IPS DF 6.9 (cell line): ENCODE measurements around the gene GFAP.

Experiments used
- DNase-seq: peaks from one replicate; pipeline ENCODE4 v3.0.0-alpha.2; 2013; ENCODE audit warnings: low read depth, low spot score
- H3K27ac ChIP-seq: one replicate; pipeline ENCODE4 v1.5.1; 2013; ENCODE audit warnings: low read length, control low read depth
- H3K27me3 ChIP-seq: 2 replicates; pipeline ENCODE4 v1.6.1; 2013; ENCODE audit warnings: mild to moderate bottlenecking, low read length; ENCODE audit not compliant: control insufficient read depth, insufficient read depth
- H3K36me3 ChIP-seq: 2 replicates; pipeline ENCODE4 v1.6.1; 2013; ENCODE audit warnings: low read length; ENCODE audit not compliant: control insufficient read depth, insufficient read depth
- H3K4me1 ChIP-seq: 2 replicates; pipeline ENCODE4 v1.6.1; 2013; ENCODE audit warnings: low read length; ENCODE audit not compliant: control insufficient read depth, insufficient read depth
- H3K4me3 ChIP-seq: 2 replicates; pipeline ENCODE4 v1.5.1; 2013; ENCODE audit warnings: mild to moderate bottlenecking, low read length
- H3K9me3 ChIP-seq: 2 replicates; pipeline ENCODE4 v1.6.1; 2013; ENCODE audit warnings: low read length, inconsistent platforms; ENCODE audit not compliant: control insufficient read depth, insufficient read depth
- WGBS: extraction: QIAGEN DNeasy Blood & Tissue Kit; methylation state at CpG from one replicate; pipeline ENCODE4 v1.1.7; 2013; ENCODE audit warnings: mixed read lengths, missing lambda C conversion rate; ENCODE audit not compliant: insufficient read length, insufficient coverage; 5-methylcytosine and 5-hydroxymethylcytosine counted together

GFAP gene

GRCh38 chr17:44879376-44879775 lies 35.9 kb downstream of the GFAP start:
- Histone ChIP-seq H3K4me1 (no peaks in the 10 kb centered on the region), H3K36me3 (peaks cover 18% of the 10 kb centered on the region; the same call in 1 of the 2 replicates), H3K9me3 (no peaks in the 10 kb centered on the region), H3K27ac (no peak overlapping the region), H3K4me3 (no peak overlapping the region), H3K27me3 (no peaks in the 10 kb centered on the region)
- DNase-seq: no peak
- no CpG with 5 or more reads among the region's 6 CpGs for WGBS

DNA sequence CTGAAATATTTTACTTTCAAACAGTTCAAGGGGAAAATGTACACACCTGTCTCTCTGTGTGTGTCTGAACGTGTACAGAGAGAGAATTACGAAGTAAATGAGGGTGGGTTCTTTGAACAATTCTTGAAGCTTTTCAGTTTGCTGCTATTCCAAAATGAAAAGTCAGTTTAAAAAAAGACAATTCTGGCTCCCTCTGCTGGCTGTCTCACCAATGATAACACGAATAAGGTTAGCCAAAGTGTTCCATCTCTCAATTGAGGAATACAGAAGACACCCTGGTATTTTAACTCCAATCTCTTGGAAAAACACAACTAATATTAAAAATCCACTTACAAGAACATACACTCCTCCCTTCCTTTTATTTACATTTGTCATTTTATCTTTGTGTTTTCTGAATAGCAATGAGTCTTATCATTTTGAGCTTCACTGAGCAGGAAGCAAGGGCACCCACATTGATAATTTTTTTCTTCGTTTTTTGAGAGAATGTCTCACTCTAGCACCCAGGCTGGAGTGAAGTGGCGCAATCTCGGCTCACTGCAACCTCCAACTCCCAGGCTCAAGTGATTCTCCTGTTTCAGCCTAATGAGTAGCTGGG lies 36.6 kb downstream of the GFAP start:
- Histone ChIP-seq H3K36me3 (peaks cover 18% of the 10 kb centered on the region; the same call in 1 of the 2 replicates), H3K9me3 (no peaks in the 10 kb centered on the region), H3K27me3 (no peaks in the 10 kb centered on the region), H3K27ac (no peak overlapping the region), H3K4me1 (no peaks in the 10 kb centered on the region), H3K4me3 (no peak overlapping the region)
- DNase-seq: no peak
- WGBS: no CpG with 5 or more reads among the region's 6 CpGs

DNA sequence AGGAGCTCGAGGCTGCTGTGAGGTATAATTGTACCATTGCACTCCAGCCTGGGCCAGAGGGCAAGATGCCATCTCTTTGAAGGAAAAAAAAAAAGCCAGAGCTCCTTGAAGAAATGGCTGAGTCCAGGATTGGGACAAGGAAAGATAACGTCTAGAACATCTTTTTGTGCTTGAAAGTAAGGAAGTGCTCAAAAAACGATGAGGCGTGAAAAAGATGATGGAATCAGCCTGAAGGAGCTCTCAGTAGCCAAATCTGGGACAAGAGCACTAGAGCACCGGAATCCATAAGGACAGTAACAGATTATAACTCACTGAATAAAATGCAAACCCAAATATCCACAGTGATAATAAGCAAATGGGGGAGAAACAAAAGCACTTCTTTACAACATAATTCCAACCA lies 38.2 kb downstream of the GFAP start:
- no peaks in the 10 kb centered on the region for H3K9me3 ChIP-seq
- H3K27me3 ChIP-seq: no peaks in the 10 kb centered on the region
- no peaks in the 10 kb centered on the region for H3K4me1 ChIP-seq
- WGBS: no CpG with 5 or more reads among the region's 5 CpGs
- peaks cover 17% of the 10 kb centered on the region; the same call in 1 of the 2 replicates for H3K36me3 ChIP-seq
- no peak for DNase-seq
- no peak overlapping the region for H3K4me3 ChIP-seq
- no peak overlapping the region for H3K27ac ChIP-seq

DNA sequence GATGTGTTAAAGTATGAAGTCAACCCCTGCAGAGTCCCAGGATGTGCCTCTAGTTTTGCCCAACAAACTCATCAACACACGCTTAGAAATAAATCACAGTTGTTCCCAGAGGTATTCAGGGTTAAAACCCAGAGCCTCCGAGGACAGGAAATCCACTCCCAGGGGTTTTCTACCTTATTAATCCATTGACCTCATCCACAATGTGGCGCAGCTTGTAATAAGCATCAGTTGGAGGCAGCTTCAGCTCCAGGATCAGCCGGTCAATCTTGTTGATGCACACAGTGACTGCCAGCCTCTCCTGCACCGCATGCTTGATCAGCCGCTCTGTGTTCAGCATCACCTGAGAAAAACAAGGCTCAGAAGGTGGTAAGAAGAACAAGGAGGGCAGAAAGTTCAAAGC lies 39.5 kb downstream of the GFAP start:
- WGBS: no CpG with 5 or more reads among the region's 6 CpGs
- Histone ChIP-seq H3K4me1 (no peaks in the 10 kb centered on the region), H3K27me3 (no peaks in the 10 kb centered on the region), H3K36me3 (peaks cover 13% of the 10 kb centered on the region; the same call in 1 of the 2 replicates), H3K4me3 (no peak overlapping the region), H3K9me3 (no peaks in the 10 kb centered on the region), H3K27ac (no peak overlapping the region)
- DNase-seq: no peak

DNA sequence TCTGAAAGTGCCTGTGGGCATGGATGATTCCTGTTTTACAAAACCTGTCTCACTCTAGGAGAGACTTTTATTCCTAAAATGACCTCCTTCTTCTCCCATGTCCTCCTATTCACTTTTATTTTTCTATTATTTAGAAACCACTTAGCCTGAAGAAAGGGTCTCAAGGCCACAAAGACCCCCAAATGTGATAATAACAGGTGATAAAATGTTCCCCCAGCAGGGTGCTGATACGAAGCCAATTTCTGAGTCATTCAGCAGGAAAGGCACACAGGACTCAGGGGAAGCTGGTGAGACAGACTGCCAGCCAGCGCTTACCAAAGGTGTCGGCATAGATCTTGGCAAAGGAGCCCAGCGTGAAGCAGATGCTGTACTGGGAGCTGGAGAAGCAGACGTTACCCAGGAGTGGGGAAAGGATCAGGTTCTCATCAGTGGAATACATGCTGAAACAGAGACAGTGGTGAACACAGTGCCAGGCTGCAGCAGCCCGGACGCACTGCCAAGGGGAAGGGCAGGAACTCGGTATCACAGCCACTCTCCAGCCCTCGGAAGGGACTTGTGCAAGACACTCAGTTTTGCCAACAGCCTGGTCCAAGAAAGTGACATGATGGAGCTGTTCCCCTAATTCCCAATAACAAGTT lies 43.0 kb downstream of the GFAP start:
- no peak overlapping the region for H3K4me3 ChIP-seq
- H3K9me3 ChIP-seq: no peaks in the 10 kb centered on the region
- no CpG with 5 or more reads among the region's 9 CpGs for WGBS
- no peaks in the 10 kb centered on the region for H3K4me1 ChIP-seq
- peaks cover 11% of the 10 kb centered on the region; the same call in 1 of the 2 replicates for H3K36me3 ChIP-seq
- no peaks in the 10 kb centered on the region for H3K27me3 ChIP-seq
- no peak for DNase-seq
- no peak overlapping the region for H3K27ac ChIP-seq

GRCh38 chr17:44871556-44871955 lies 43.7 kb downstream of the GFAP start:
- Histone ChIP-seq H3K36me3 (peaks cover 11% of the 10 kb centered on the region; the same call in 1 of the 2 replicates), H3K4me1 (no peaks in the 10 kb centered on the region), H3K9me3 (no peaks in the 10 kb centered on the region), H3K27ac (no peak overlapping the region), H3K27me3 (no peaks in the 10 kb centered on the region), H3K4me3 (no peak overlapping the region)
- no peak for DNase-seq
- no CpG with 5 or more reads among the region's 12 CpGs for WGBS

GRCh38 chr17:44867841-44868240 lies 47.5 kb downstream of the GFAP start:
- no CpG with 5 or more reads among the region's 3 CpGs for WGBS
- Histone ChIP-seq H3K36me3 (peaks cover 20% of the 10 kb centered on the region), H3K27ac (no peak overlapping the region)

DNA sequence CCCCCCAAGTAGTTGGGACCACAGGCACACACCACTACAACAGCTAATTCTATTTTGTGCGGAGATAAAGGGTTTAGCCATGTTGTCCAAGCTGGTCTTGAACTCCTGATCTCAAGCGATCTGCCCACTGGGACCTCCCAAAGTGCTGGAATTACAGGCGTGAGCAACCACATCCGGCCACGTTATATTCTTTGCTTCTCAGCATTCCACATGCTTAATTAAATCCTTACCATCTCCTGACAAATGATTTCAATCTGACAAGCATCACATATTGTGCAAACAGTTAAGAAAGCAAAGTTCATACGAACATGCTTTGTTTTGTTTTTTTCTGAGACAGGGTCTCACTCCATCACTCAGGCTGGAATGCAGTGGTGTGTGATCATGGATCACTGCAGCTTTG lies 49.4 kb downstream of the GFAP start:
- no peak overlapping the region for H3K4me3 ChIP-seq
- H3K4me1 ChIP-seq: no peaks in the 10 kb centered on the region
- H3K9me3 ChIP-seq: no peaks in the 10 kb centered on the region
- DNase-seq: no peak
- H3K27me3 ChIP-seq: no peaks in the 10 kb centered on the region
- WGBS: no CpG with 5 or more reads among the region's 6 CpGs
- no peak overlapping the region for H3K27ac ChIP-seq
- peaks cover 24% of the 10 kb centered on the region for H3K36me3 ChIP-seq

More at GRCh38 chr17:44867841-44868240, 47.5 kb downstream of the GFAP start:
- no peaks in the 10 kb centered on the region for H3K9me3 ChIP-seq
- no peaks in the 10 kb centered on the region for H3K27me3 ChIP-seq
- no peak for DNase-seq
- no peak overlapping the region for H3K4me3 ChIP-seq
- no peaks in the 10 kb centered on the region for H3K4me1 ChIP-seq

DNA sequence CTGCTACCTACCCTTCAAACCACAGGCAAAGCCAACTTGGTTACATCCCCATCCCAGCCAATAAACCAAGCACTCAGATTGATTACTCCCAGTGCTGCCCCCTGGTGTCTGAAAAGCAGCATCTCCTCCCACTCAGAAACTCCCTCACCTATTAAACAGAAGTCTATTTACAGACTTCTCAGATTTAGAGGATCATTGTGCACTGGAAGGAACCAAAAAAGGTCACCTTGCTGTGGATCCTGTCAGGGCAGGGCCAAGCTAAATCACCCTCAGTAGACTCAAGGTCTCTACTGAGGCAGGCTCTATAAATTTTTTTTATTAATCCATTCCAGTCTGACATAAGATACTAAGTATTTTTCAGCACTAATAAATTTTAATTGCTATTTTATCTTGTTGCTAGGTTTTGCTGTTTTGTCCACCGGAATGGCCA lies 50.1 kb downstream of the GFAP start:
- no peak overlapping the region for H3K4me3 ChIP-seq
- no peaks in the 10 kb centered on the region for H3K9me3 ChIP-seq
- WGBS: no CpG with 5 or more reads among the region's 1 CpG
- no peak overlapping the region for H3K27ac ChIP-seq
- no peaks in the 10 kb centered on the region for H3K27me3 ChIP-seq
- H3K4me1 ChIP-seq: no peaks in the 10 kb centered on the region
- DNase-seq: peak; percentile 63
- peaks cover 26% of the 10 kb centered on the region for H3K36me3 ChIP-seq

DNA sequence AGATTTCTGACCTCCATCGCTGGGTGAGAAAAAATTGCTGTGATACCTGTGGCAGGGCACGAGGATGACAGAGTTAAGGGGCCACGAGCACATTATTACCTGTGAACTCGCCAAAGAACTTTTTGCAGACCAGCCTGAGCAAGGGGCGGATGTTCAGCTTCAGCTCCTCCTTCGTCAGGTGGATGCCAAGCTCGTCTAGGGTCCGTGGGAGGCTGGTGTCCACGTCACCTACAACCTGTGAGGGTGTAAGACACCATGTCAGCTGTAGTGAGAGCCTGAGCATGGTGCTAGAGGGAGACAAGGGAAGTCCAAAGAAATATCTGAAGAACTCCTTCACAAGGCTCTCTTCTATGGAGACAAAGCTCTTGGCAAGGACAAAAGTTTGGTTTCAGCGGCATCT lies 50.5 kb downstream of the GFAP start:
- Histone ChIP-seq H3K27ac (no peak overlapping the region), H3K4me1 (no peaks in the 10 kb centered on the region), H3K4me3 (no peak overlapping the region), H3K36me3 (peaks cover 30% of the 10 kb centered on the region), H3K9me3 (no peaks in the 10 kb centered on the region), H3K27me3 (no peaks in the 10 kb centered on the region)
- DNase-seq: no peak
- WGBS: no CpG with 5 or more reads among the region's 10 CpGs
